Subcutaneous adipose tissue (tissue), 4 donors: ENCODE results near the gene TTYH2. TPM values are rescaled to one million over a fixed set of nuclear protein-coding genes. Genes with fewer than 3 reads are reported as not detected.

ENCODE experiments used
- total RNA-seq, 4 donors: library from RNA; depleted of rRNA; stranded (reverse); fragments of >200 nt; gene quantifications; one replicate each; pipeline ENCODE4 v1.1.0, GENCODE V29; 2016
- TF ChIP-seq, protein P1 (sequence below): fragments of 450-650 bp; IDR thresholded peaks from one replicate; pipeline ENCODE4 v1.5.1; 2016; ENCODE audit warnings: low read depth, mild to moderate bottlenecking, control low read depth, antibody characterized with exemption, moderate library complexity

The TTYH2 gene
- total RNA-seq, 4 donors from 2014 or later = 4.6 to 14.4 (median 5.9) TPM

DNA sequence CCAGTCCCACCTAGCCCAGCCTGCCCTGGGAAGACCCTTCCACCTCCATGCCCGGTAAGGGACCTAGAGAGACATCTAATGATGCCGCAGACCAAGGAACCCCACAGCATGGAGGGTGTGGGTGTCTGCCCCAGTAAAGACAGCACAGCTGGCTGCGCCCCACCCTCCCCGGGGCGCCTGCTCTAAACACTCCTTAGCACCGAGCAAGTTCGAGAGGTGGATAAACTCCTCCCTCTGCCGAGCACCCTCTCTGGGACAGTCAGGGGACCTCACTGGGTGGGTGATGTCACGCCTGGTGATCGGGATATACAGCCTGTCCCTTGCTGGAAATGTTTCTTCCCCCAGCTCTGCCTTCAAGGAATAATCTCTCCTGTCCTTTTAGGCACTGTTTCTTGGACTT lies 43.9 kb downstream of the TTYH2 start:
- TF ChIP-seq, protein P1, sequence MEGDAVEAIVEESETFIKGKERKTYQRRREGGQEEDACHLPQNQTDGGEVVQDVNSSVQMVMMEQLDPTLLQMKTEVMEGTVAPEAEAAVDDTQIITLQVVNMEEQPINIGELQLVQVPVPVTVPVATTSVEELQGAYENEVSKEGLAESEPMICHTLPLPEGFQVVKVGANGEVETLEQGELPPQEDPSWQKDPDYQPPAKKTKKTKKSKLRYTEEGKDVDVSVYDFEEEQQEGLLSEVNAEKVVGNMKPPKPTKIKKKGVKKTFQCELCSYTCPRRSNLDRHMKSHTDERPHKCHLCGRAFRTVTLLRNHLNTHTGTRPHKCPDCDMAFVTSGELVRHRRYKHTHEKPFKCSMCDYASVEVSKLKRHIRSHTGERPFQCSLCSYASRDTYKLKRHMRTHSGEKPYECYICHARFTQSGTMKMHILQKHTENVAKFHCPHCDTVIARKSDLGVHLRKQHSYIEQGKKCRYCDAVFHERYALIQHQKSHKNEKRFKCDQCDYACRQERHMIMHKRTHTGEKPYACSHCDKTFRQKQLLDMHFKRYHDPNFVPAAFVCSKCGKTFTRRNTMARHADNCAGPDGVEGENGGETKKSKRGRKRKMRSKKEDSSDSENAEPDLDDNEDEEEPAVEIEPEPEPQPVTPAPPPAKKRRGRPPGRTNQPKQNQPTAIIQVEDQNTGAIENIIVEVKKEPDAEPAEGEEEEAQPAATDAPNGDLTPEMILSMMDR = no peak

DNA sequence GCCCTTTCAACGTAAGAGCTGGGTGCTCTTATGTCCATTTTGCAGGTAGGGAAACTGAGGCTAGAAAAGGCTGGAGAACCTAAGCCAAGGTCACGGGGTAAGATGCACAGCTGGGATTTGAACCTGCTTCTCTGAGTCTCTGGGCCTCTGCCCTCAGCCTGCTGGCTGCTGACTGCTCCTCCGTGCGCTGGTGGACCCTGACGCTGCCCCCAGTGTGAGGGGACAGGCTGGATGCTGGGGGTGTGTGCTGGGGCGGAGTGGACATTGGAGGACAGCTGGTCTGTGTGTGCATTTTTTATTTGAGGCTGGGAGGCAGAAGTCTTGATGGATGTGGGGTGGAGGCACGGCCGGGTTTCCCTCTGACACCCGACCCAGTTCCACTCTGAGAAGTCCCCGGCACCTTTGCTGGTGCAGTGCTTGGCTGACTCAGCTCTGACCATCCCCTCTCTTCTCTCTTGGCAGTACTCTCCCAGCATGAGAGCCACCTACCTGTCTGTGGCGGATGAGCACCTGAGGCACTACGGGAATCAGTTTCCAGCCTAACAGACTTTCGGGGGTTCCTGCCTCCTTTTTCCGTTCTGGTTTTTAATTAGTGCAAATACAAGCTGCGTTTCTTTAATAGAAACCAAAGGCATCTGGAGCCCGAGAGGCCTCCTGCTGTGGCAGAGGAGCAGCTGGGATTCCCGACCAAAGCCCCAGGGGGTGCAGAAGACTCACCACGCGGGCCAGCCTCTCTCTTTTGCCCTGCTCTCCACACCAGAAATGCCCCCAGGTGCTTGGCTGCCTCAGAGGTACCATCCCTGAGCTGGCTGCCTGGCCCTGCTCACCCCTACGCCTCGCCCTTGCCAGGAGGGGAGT lies 46.5 kb downstream of the TTYH2 start:
- TF ChIP-seq, protein P1 = no peak

DNA sequence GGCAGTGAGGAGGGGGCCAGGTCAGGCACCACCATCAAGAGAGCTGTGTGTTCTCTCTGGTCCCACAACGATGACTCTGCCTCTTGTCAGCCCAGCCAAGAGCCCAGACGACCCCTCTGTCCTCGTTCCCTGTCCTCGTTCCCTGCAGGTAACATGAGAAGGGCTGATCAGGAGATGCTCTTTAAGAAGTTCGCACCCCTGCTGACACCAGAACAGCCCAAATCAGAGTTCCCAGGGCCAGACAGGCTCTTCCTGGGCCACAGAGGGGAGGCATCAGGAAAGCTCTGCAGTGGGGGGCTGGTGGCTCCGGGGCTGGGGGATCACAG lies 47.1 kb downstream of the TTYH2 start:
- TF ChIP-seq, protein P1 = no peak

DNA sequence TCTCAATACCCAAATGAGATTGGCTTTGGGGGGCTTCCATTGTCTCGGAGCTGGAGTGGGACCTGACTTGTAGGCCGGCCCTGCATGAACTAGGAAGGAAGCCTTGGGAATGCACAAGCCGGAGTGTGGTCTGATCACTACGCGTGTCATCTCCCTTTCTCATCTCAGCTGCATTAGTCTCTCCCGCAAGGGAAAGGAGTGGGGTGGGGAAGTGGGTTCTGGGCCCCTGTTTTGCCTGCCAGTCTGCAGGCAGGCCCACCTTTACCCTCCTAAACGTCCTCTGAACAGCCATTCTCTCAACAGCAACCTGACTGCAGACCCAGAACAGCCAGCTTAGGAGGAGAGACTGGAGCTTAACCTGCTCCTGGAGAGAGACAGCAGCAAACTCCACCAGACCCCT lies 49.2 kb downstream of the TTYH2 start:
- TF ChIP-seq, protein P1 = no peak

DNA sequence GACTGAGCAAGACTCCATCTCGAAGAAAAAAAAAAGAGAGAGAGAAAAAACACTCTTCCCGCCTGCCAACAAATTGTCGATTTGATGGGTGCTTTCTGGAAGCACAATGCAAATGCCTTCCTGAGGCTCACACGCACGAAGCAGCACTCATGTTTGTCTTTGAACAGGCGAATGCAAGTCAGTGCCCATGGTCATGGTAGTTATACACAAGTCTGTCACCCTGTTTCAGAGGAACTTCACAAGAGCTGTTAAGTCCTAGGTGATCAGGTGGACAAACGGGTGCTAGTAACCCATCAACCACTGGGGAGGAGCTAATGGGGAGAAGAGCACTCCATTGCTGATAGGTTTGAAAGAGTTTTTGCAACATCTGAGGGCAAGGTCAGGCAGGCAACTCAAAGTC lies 54.2 kb downstream of the TTYH2 start:
- TF ChIP-seq, protein P1 = no peak

DNA sequence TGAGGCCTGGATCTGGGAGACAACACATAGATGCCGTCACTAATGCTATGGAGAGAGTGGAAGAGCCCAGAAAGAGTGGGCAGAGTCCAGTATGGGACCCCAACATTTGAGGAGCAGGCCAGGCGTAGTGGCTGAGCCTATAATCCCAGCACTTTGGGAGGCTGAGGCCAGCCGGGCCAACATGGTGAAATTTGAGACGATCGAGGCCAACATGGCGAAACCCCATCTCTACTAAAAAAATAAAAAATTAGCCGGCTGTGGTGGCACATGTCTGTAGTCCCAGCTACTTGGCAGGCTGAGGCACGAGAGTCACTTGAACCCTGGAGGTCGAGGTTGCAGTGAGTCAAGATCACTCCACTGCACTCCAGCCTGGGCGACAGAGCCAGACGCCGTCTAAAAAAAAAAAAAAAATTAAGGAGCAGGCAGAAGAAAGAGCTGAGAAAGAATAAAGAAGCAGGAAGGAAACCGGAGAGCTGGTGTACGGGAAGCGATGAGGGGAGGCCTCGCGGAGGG lies 54.7 kb downstream of the TTYH2 start:
- TF ChIP-seq, protein P1 = no peak

DNA sequence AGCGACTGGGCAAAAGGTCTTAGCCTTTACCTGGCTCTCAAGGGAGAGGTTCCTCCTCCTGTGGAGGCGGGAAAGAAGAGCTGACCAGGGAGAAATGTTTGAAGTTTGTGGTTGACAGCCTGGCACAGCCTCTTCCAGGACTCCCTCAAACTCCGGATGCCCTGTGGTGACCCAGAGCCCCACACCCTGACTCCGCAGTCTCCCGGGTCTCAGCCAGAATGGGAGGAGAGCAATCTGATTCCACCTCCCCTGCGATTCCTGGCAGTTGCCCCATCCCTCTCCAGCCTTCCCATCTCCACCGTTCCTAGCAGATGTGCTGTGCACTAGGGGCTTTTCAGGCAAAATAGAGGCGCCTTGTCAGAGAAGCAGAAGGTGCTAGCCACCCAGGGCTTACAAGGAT lies 55.2 kb downstream of the TTYH2 start:
- TF ChIP-seq, protein P1 = no peak
